ENCODE measurements around the gene PNLIPRP1. TPM values are rescaled to one million over a fixed set of nuclear protein-coding genes. Genes with fewer than 3 reads are reported as not detected.

Gene PNLIPRP1
- total and polyA plus RNA-seq, 2 donors (not counting 1 experiment from before 2014, with no cell fraction given) = not detected

DNA sequence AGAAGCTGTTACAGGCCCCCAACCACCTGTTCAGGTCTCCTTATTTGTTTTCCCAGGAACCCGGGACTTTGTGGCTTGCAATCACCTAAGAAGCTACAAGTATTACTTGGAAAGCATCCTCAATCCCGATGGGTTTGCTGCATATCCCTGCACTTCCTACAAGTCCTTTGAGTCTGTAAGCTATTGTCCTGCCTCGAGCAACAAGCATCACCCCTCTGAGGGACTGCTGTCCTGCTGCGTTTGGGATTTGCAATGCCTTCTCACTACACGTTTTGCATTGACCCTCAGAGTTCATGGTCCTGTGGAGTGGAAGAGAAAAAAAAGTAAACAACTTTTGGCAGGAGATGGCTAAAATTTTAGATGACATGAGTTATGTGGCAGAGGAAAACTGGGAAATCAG lies 9.2 kb downstream of the PNLIPRP1 start:
- Histone ChIP-seq H3K9me3 (ENCODE audit: control insufficient read depth, insufficient read depth, low read depth, low read length) (no peaks in the 10 kb centered on the region), H4K20me1 (ENCODE audit: control insufficient read depth, extremely low read depth, insufficient read depth, low read length) (no peaks in the 10 kb centered on the region), H2AFZ (ENCODE audit: low read length) (no peak overlapping the region), H3K27ac (ENCODE audit: insufficient read depth, low read length) (no peak overlapping the region), H3K4me3 (replicated peaks in 1 of 4; ENCODE audit: control extremely low read depth in 1 of 4, insufficient read depth in 1 of 4, low read depth in 3 of 4, low read length in 4 of 4) (no peak overlapping the region), H3K4me1 (ENCODE audit: control insufficient read depth, extremely low read depth, insufficient read depth, low read length) (no peaks in the 10 kb centered on the region), H3K36me3 (ENCODE audit: control insufficient read depth, insufficient read depth, low read length) (no peaks in the 10 kb centered on the region), H3K4me2 (ENCODE audit: extremely low read depth, insufficient read depth, low read length) (no peak overlapping the region), H3K27me3 (ENCODE audit: control insufficient read depth, insufficient read depth, low read length) (no peaks in the 10 kb centered on the region), H3K79me2 (ENCODE audit: control insufficient read depth, insufficient read depth, low read length) (no peaks in the 10 kb centered on the region), H3K9ac (ENCODE audit: insufficient read depth, low read length) (no peak overlapping the region)
- TF ChIP-seq, protein P1, sequence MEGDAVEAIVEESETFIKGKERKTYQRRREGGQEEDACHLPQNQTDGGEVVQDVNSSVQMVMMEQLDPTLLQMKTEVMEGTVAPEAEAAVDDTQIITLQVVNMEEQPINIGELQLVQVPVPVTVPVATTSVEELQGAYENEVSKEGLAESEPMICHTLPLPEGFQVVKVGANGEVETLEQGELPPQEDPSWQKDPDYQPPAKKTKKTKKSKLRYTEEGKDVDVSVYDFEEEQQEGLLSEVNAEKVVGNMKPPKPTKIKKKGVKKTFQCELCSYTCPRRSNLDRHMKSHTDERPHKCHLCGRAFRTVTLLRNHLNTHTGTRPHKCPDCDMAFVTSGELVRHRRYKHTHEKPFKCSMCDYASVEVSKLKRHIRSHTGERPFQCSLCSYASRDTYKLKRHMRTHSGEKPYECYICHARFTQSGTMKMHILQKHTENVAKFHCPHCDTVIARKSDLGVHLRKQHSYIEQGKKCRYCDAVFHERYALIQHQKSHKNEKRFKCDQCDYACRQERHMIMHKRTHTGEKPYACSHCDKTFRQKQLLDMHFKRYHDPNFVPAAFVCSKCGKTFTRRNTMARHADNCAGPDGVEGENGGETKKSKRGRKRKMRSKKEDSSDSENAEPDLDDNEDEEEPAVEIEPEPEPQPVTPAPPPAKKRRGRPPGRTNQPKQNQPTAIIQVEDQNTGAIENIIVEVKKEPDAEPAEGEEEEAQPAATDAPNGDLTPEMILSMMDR (conservative IDR thresholded peaks at IDR 0.05 in 1 of 2, IDR thresholded peaks at IDR 0.05 in 1 of 2; ENCODE audit: low read depth in 1 of 2, low read length in 2 of 2) = no peak
- no peak for TF ChIP-seq EZH2 (IDR thresholded peaks at IDR 0.05; ENCODE audit: low read length, missing control alignments)
- no peak for DNase-seq (ENCODE audit: low read depth in 2 of 2)

DNA sequence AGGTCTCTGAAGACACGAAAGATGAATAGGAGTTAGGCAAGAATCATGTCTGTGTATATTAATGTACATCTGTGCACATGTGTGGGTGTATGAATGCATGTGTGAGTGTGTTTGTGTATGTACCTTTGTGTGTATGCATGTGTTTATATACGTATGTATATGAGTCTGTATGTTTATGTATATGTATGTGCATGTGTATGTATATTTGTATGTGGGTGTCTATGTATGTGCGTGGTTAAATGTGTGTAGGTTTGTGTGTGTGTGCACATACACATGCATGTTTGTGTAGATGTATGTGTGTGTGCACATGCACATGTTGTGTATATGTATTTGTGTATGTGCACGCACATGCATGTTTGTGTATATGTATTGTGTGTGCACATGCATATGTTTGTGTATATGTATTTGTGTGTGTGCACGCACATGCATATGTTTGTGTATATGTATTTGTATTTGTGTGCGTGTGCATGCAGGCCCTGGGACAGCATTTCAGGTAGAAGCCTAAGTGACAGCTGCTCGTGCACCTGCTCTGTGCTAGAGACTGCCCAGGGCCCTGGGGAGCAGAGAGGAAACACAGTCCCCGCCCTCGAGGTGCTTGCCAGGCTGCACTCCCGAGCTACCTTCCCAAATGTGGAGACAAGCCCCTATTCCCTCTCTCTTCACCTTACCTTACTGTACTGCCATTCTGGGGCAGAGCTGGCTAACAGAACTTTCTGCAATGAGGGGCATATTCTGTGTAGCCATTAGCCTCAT lies 12.1 kb downstream of the PNLIPRP1 start:
- H3K4me1 ChIP-seq (ENCODE audit: control insufficient read depth, extremely low read depth, insufficient read depth, low read length) = no peaks in the 10 kb centered on the region
- no peaks in the 10 kb centered on the region for H4K20me1 ChIP-seq (ENCODE audit: control insufficient read depth, extremely low read depth, insufficient read depth, low read length)
- H3K9me3 ChIP-seq (ENCODE audit: control insufficient read depth, insufficient read depth, low read depth, low read length) = no peaks in the 10 kb centered on the region
- no peak for DNase-seq (ENCODE audit: low read depth in 2 of 2)
- no peak overlapping the region for H2AFZ ChIP-seq (ENCODE audit: low read length)
- no peak overlapping the region for H3K4me2 ChIP-seq (ENCODE audit: extremely low read depth, insufficient read depth, low read length)
- TF ChIP-seq, protein P1 (conservative IDR thresholded peaks at IDR 0.05 in 1 of 2, IDR thresholded peaks at IDR 0.05 in 1 of 2; ENCODE audit: low read depth in 1 of 2, low read length in 2 of 2) = no peak
- TF ChIP-seq EZH2 (IDR thresholded peaks at IDR 0.05; ENCODE audit: low read length, missing control alignments) = no peak
- H3K27ac ChIP-seq (ENCODE audit: insufficient read depth, low read length) = no peak overlapping the region
- H3K79me2 ChIP-seq (ENCODE audit: control insufficient read depth, insufficient read depth, low read length) = no peaks in the 10 kb centered on the region
- H3K4me3 ChIP-seq (replicated peaks in 1 of 4; ENCODE audit: control extremely low read depth in 1 of 4, insufficient read depth in 1 of 4, low read depth in 3 of 4, low read length in 4 of 4) = no peak overlapping the region
- no peak overlapping the region for H3K9ac ChIP-seq (ENCODE audit: insufficient read depth, low read length)
- no peaks in the 10 kb centered on the region for H3K36me3 ChIP-seq (ENCODE audit: control insufficient read depth, insufficient read depth, low read length)
- no peaks in the 10 kb centered on the region for H3K27me3 ChIP-seq (ENCODE audit: control insufficient read depth, insufficient read depth, low read length)

DNA sequence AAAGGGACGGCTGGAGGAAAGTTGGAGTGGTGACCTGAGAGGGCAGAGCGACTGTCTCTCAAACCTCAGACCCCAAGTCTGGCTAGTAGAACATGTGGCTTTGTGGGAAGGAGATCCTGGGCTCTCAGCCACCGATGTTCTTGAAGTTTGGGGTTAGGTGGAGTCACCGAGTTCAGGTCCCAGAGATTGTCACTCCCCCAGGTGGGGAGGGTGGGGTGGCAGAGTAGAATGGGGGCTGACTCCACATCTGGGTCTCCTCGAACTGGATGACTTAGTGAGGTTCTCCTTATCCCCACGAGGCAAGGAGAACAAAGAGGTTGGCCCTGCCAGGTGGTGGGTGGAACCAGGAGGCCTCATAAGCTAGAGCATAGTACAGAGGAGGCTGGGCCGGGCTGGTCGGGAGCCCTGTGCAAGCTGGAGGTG lies 15.3 kb downstream of the PNLIPRP1 start:
- H3K4me1 ChIP-seq (ENCODE audit: control insufficient read depth, extremely low read depth, insufficient read depth, low read length) = no peaks in the 10 kb centered on the region
- no peak overlapping the region for H3K4me2 ChIP-seq (ENCODE audit: extremely low read depth, insufficient read depth, low read length)
- H3K27me3 ChIP-seq (ENCODE audit: control insufficient read depth, insufficient read depth, low read length) = no peaks in the 10 kb centered on the region
- no peaks in the 10 kb centered on the region for H3K79me2 ChIP-seq (ENCODE audit: control insufficient read depth, insufficient read depth, low read length)
- H3K36me3 ChIP-seq (ENCODE audit: control insufficient read depth, insufficient read depth, low read length) = no peaks in the 10 kb centered on the region
- H2AFZ ChIP-seq (ENCODE audit: low read length) = no peak overlapping the region
- TF ChIP-seq, protein P1 (conservative IDR thresholded peaks at IDR 0.05 in 1 of 2, IDR thresholded peaks at IDR 0.05 in 1 of 2; ENCODE audit: low read depth in 1 of 2, low read length in 2 of 2) = no peak
- TF ChIP-seq EZH2 (IDR thresholded peaks at IDR 0.05; ENCODE audit: low read length, missing control alignments) = no peak
- no peaks in the 10 kb centered on the region for H3K9me3 ChIP-seq (ENCODE audit: control insufficient read depth, insufficient read depth, low read depth, low read length)
- no peak overlapping the region for H3K9ac ChIP-seq (ENCODE audit: insufficient read depth, low read length)
- H3K4me3 ChIP-seq (replicated peaks in 1 of 4; ENCODE audit: control extremely low read depth in 1 of 4, insufficient read depth in 1 of 4, low read depth in 3 of 4, low read length in 4 of 4) = no peak overlapping the region
- DNase-seq (ENCODE audit: low read depth in 2 of 2) = no peak
- H3K27ac ChIP-seq (ENCODE audit: insufficient read depth, low read length) = no peak overlapping the region
- no peaks in the 10 kb centered on the region for H4K20me1 ChIP-seq (ENCODE audit: control insufficient read depth, extremely low read depth, insufficient read depth, low read length)
